GM18870 (cell line): ENCODE results near the gene TBPL1.

Source experiments
- ATAC-seq: cut with Tn5 transposase; IDR thresholded peaks from one replicate; pipeline ENCODE4 v1.9.1; 2021; ENCODE audit warnings: moderate library complexity; ENCODE audit not compliant: unreplicated experiment

TBPL1 gene

DNA sequence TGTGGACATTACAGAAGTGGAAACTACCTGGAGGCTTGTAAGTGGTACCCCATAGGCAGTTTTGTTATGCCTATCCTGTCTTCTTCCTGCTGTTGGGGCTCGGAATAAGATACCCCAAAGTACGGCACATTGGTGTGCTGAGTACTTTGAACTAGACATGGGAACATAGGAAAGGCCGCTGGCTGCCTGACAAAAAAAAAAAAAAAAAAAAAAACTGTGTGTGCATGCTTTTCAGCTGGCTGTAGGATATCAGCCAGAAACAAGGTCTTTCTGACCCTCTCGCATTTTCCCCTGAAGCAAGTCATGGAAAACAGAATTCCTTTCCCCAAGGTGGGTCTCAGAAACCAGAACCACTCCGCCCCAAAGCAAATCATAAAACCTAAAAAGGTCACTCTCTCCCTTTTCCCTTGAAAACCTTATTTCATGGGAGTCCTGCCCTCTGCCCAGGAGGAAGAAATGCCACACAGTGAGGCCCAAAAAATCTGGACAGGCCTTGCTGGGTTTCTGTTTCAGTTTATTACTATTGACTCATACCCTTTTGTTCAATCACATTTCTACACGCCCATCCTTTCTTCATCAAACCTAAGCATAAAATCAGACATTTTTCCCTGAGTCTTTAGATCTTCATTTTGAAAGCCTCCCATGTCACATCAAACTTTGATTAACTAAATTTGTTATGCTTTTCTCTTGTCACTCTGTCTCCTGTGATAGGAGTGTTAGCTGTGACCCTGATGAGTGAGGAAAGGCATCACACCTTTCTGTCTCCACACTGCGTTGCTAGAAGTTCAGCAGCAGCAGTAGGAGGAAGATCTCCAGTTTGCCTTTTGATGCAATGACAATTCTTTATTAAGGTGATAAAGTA lies 82.2 kb downstream of the TBPL1 start:
- ATAC-seq: no peak

DNA sequence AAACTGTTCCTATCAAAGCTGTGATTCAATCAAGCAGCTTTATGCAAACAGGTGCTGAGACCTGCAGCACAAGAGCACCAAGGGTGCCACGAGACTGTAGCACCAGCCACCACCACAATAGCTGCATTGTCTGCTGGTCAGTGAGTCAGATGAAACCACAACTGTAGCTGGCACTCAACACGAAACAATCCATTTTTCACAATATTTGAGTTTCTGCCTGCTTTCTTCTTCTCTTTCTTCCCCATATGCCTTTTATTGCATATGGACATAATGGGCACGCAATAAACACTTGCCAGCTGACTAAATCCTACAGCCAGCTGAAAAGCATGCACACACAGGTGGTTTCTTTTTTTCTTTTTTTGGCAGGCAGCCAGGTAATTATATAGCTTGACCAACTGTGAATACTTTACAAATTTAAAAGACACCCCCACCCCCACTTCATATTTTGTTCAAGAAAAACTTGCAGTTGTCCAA lies 82.8 kb downstream of the TBPL1 start:
- no peak for ATAC-seq

DNA sequence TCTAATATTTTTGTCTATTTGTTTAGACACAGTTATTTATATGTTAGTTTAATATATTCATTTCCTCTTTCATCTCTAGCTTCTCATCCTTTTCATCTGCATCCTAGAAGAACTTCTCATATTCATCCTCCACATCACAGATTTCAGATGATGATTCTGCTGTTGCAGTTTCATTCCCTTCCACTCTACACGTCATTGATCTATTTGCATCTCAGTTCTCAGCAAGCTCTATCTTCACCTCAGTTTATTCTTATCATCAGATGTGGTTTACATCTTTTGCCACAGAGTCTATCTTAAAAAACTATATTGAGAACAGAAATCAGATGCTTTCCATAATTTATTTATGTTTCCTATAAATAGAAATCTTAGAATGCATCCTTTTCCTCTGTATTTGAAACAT lies 86.1 kb downstream of the TBPL1 start:
- no peak for ATAC-seq
